ENCODE measurements around the gene SDK1.
"Not testable (repeated sequence)": the region's sequence is repeated elsewhere in the genome, so short reads cannot be mapped to it uniquely, and the experiment has no call there.

SDK1 gene

GRCh38 chr7:3579638-3580219, 278.7 kb downstream of the SDK1 start:
- DNase-seq (ENCODE audit: extremely low read depth, low read depth), result no peak
- no peak for TF ChIP-seq CTCF (IDR thresholded peaks at IDR 0.05; ENCODE audit: low read depth, low read length, missing control alignments)
- H3K4me3 ChIP-seq (replicated peaks; ENCODE audit: low read depth, low read length), result no peak overlapping the region

GRCh38 chr7:3582145-3582544, 281.1 kb downstream of the SDK1 start:
- not testable (repeated sequence) for DNase-seq (ENCODE audit: extremely low read depth, low read depth); H3K4me3 ChIP-seq (replicated peaks; ENCODE audit: low read depth, low read length)

GRCh38 chr7:3585826-3586225, 284.8 kb downstream of the SDK1 start:
- H3K4me3 ChIP-seq (replicated peaks; ENCODE audit: low read depth, low read length), result no peak overlapping the region
- DNase-seq (ENCODE audit: extremely low read depth, low read depth), result no peak
- TF ChIP-seq CTCF (IDR thresholded peaks at IDR 0.05; ENCODE audit: low read depth, low read length, missing control alignments), result no peak

GRCh38 chr7:3588341-3588740, 287.3 kb downstream of the SDK1 start:
- DNase-seq (ENCODE audit: extremely low read depth, low read depth), result no peak
- TF ChIP-seq CTCF (IDR thresholded peaks at IDR 0.05; ENCODE audit: low read depth, low read length, missing control alignments), result no peak
- H3K4me3 ChIP-seq (replicated peaks; ENCODE audit: low read depth, low read length), result no peak overlapping the region

GRCh38 chr7:3589752-3590151, 288.7 kb downstream of the SDK1 start:
- no peak for DNase-seq (ENCODE audit: extremely low read depth, low read depth)

GRCh38 chr7:3591219-3591618, 290.2 kb downstream of the SDK1 start:
- no peak for DNase-seq (ENCODE audit: extremely low read depth, low read depth)
- no peak overlapping the region for H3K4me3 ChIP-seq (replicated peaks; ENCODE audit: low read depth, low read length)
- no peak for TF ChIP-seq CTCF (IDR thresholded peaks at IDR 0.05; ENCODE audit: low read depth, low read length, missing control alignments)

More at GRCh38 chr7:3589752-3590151, 288.7 kb downstream of the SDK1 start:
- H3K4me3 ChIP-seq (replicated peaks; ENCODE audit: low read depth, low read length), result no peak overlapping the region
- TF ChIP-seq CTCF (IDR thresholded peaks at IDR 0.05; ENCODE audit: low read depth, low read length, missing control alignments), result no peak

- TF ChIP-seq CTCF (IDR thresholded peaks at IDR 0.05; ENCODE audit: low read depth, low read length, missing control alignments), result no peak
- DNase-seq (ENCODE audit: extremely low read depth, low read depth), result no peak
- no peak overlapping the region for H3K4me3 ChIP-seq (replicated peaks; ENCODE audit: low read depth, low read length)
Measured at GRCh38 chr7:3591944-3592343, 290.9 kb downstream of the SDK1 start.
